ENCODE results near the gene BRIP1.
A peak's percentile ranks its signal among the peaks of the same experiment; 100 is the strongest.

The BRIP1 gene

DNA sequence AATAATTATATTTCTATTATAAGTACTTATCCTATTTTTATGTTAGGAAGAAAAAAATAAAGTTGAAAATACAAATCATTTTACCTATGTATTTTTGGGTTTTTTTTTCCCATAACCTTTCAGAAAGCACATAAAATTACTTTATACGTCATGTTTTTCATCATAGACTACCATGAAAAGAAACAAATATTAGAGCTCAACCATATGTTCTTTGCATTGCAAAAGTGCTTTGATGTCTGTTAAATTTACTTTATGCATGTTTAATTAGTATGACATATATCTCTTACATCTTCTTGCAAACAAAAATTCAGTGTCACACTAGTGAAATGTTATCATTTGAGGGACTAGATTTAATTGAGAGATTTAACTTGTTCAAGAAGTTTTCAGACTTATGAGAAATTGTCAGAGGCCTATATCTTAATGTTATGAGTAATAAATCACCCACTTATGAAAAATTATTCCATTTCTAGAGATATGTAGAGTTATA is 24.0 kb downstream of the BRIP1 start:
- TF ChIP-seq, protein P1, sequence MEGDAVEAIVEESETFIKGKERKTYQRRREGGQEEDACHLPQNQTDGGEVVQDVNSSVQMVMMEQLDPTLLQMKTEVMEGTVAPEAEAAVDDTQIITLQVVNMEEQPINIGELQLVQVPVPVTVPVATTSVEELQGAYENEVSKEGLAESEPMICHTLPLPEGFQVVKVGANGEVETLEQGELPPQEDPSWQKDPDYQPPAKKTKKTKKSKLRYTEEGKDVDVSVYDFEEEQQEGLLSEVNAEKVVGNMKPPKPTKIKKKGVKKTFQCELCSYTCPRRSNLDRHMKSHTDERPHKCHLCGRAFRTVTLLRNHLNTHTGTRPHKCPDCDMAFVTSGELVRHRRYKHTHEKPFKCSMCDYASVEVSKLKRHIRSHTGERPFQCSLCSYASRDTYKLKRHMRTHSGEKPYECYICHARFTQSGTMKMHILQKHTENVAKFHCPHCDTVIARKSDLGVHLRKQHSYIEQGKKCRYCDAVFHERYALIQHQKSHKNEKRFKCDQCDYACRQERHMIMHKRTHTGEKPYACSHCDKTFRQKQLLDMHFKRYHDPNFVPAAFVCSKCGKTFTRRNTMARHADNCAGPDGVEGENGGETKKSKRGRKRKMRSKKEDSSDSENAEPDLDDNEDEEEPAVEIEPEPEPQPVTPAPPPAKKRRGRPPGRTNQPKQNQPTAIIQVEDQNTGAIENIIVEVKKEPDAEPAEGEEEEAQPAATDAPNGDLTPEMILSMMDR (IDR thresholded peaks at IDR 0.05; ENCODE audit: low read depth, low read length): no peak
- H3K4me3 ChIP-seq (replicated peaks in 1 of 2; ENCODE audit: low read depth in 2 of 2, low read length in 2 of 2): no peak overlapping the region
- DNase-seq (ENCODE audit: low read depth in 2 of 2): no peak

DNA sequence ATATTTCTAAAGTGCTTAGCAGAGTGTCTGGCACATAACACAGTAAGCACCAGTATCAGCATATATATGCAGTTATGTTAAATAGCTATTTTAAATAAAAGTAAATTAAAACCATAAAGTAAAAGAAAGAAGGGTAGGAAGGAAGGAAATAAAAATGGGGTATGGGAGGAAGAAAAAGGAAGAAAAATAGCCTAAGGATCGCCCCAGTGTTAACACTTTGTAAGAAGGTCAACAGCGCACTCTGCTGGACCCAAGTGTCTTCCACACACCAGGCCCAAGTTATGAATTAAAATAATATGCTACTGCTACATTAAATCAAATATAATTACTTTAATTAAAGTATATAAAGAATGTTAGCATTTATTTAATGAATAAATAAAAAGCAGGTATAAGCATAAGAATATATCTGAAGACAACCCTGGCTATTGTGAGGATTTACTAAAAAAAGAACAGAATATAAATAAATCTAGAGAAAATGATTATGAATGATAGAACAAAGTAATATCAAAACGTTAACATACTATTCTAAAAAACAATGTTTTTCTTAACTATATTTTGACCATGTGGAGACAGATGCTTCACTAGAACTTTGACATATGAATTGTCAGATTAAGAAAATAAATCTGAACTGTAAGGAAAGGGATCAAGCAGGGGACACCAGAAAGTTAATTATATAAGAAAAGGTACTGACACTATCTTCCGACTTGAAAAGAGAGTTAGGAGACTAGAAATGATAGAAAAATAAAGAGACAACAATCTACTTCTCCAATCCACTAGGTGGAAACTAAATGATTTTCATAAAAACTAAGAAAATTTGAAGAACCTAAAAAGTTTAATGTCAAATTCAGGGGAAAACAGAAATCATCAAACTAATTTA is 25.9 kb downstream of the BRIP1 start:
- DNase-seq (ENCODE audit: low read depth in 2 of 2): peak; percentile 84 to 87
- no peak overlapping the region for H3K4me3 ChIP-seq (replicated peaks in 1 of 2; ENCODE audit: low read depth in 2 of 2, low read length in 2 of 2)
- TF ChIP-seq, protein P1 (IDR thresholded peaks at IDR 0.05; ENCODE audit: low read depth, low read length): peak; percentile 73

DNA sequence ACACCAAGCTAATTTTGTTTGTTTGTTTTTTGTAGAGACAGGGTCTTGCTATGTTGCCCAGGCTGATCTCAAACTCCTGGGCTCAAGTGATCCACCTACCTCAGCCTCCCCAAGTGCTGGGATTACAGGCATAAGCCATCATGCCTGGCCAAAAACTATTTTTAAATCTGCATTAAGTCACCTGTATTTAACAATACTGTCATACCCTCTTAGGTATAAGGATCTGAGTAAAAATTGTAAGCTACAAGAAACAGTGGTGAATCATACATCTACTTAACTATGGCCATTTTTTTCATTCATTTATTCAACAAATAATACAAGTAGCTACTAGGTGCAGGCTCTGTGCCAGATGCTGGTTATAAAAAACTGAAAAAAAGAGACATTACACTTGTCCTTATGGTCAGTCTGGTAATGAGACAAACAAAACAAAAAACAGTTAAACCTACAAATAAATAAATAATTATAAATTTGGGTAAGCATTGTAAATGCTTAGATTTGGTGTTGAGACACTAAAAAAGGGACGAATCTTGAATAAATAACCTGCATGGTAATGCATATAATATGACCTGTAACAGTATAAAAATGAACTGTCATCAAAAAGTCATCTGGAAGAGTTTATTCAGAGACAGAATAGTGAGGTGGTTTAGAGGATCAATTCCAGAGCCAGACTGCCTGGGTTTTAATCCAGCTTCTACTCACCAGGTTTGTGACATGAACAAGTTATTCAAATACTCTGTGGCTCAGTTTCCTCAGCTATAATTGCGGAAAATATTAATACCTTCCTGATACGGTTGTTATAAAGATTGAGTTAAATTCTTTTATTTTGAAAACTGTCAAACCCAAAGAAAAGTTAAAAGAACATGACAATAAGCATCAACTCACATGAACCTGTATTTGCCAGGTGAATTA is 26.8 kb downstream of the BRIP1 start:
- no peak overlapping the region for H3K4me3 ChIP-seq (replicated peaks in 1 of 2; ENCODE audit: low read depth in 2 of 2, low read length in 2 of 2)
- TF ChIP-seq, protein P1 (IDR thresholded peaks at IDR 0.05; ENCODE audit: low read depth, low read length): no peak
- peak in 1 of 2 donors; percentile 12 for DNase-seq (ENCODE audit: low read depth in 2 of 2)

DNA sequence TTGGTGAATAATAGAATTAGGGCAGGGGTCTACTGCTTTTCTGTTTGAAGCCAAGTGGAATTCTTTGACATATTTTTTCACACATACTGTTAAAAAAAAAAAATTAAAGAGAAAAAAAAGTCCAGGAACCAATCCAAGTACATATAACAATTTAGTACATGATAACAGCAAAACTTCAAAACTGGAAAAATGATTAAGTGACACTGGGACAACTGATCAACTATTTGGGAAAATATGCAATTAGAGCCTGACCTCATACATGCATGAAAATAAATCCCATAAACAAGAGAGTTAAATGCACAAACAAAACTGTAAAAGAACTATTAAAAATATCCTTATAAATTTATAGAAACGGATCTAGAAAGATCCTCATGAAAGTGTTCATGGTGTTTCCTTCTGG is 27.7 kb downstream of the BRIP1 start:
- TF ChIP-seq, protein P1 (IDR thresholded peaks at IDR 0.05; ENCODE audit: low read depth, low read length): no peak
- no peak for DNase-seq (ENCODE audit: low read depth in 2 of 2)
- H3K4me3 ChIP-seq (replicated peaks in 1 of 2; ENCODE audit: low read depth in 2 of 2, low read length in 2 of 2): no peak overlapping the region

DNA sequence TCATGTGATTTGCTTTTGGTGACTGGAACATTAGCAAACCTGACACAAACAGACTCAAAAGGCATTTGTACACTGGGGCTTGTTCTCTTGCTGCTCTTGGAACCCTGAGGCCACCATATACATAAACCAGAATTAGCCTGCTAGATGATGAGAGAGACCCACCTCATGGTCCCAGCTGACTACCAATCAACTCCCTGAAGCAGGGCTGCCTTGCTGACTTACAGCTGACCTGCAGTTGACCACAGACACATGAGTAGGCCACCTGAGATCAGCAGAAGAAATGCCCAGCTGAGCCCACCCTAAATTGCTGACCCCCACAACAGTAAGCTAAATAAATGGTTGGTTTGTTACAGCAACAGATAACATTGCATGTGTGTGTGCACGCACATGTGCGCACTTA is 28.7 kb downstream of the BRIP1 start:
- TF ChIP-seq, protein P1 (IDR thresholded peaks at IDR 0.05; ENCODE audit: low read depth, low read length): no peak

DNA sequence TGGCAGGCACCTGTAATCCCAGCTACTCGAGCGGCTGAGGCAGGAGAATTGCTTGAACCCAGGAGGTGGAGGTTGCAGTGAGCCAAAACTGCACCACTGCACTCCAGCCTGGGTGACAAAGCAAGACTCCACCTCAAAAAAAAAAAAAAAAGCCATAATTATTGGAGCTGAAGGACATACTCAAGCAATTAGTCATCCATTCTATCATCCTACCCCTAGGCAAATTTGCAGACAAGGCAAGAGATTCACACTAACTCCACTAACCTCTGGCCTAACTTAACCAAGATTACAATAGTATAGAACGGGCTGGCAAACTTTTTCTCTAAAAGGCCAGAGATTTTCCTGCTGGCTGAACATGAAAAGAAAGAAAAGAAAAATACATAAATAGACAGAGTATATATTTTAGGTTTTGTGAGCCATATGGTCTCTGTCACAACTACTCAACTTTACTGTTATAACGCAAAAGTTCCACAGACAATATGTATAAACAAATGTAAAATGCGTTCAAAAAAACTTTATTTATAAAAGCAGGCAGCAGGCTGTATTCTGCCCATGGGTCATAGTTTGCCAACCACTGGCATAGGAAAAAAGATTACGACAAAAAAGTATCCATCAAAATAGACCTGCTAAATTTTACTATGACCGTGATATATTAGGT is 29.7 kb downstream of the BRIP1 start:
- TF ChIP-seq, protein P1 (IDR thresholded peaks at IDR 0.05; ENCODE audit: low read depth, low read length): no peak
- H3K4me3 ChIP-seq (replicated peaks in 1 of 2; ENCODE audit: low read depth in 2 of 2, low read length in 2 of 2): no peak overlapping the region
- peak; percentile 73 to 75 for DNase-seq (ENCODE audit: low read depth in 2 of 2)

More for the DNA sequence above, 28.7 kb downstream of the BRIP1 start:
- DNase-seq (ENCODE audit: low read depth in 2 of 2): no peak
- H3K4me3 ChIP-seq (replicated peaks in 1 of 2; ENCODE audit: low read depth in 2 of 2, low read length in 2 of 2): no peak overlapping the region

Data from cardiac fibroblast (primary cell).